GM12878 (cell line): Measurements from ENCODE around the gene FOXJ1. TPM values are rescaled to one million over a fixed set of nuclear protein-coding genes. Genes with fewer than 3 reads are reported as not detected.
A peak's percentile ranks its signal among the peaks of the same experiment; 100 is the strongest.

ENCODE experiments used
- BACH1 ChIP-seq: fragments of 450-650 bp; IDR thresholded peaks from 2 replicates; pipeline ENCODE4 v1.6.1; 2017; ENCODE audit warnings: mild to moderate bottlenecking, borderline replicate concordance
- BCL11A ChIP-seq: IDR thresholded peaks from 2 replicates; pipeline ENCODE4 v1.6.1; 2011; ENCODE audit warnings: low read depth, low read length
- BHLHE40 ChIP-seq, 2 experiments: fragments of 450-650 bp in 1 of 2; IDR thresholded peaks; 2 replicates each; pipeline ENCODE4 v1.6.1; 2011 to 2017; ENCODE audit warnings: low read depth in 2 of 2, borderline replicate concordance in 1 of 2, improper control_type of control experiment in 1 of 2, low read length in 1 of 2, mild to moderate bottlenecking in 1 of 2
- CHD1 ChIP-seq: IDR thresholded peaks from 2 replicates; pipeline ENCODE4 v1.6.1; 2012; ENCODE audit warnings: low read depth, low read length, improper control_type of control experiment
- HDGF ChIP-seq: fragments of 450-650 bp; IDR thresholded peaks from 2 replicates; pipeline ENCODE4 v1.6.1; 2016; ENCODE audit warnings: antibody characterized with exemption
- JUNB ChIP-seq: IDR thresholded peaks from 2 replicates; pipeline ENCODE4 v1.6.1; 2016; ENCODE audit warnings: antibody characterized with exemption, mild to moderate bottlenecking
- MTA3 ChIP-seq: IDR thresholded peaks from 2 replicates; pipeline ENCODE4 v1.6.1; 2012; ENCODE audit warnings: low read length, inconsistent platforms, borderline replicate concordance
- POLR2AphosphoS5 ChIP-seq: IDR thresholded peaks from 2 replicates; pipeline ENCODE4 v1.6.1; 2011; ENCODE audit warnings: mild to moderate bottlenecking, low read length, inconsistent platforms
- RELA ChIP-seq: fragments of 450-650 bp; IDR thresholded peaks from 2 replicates; pipeline ENCODE4 v1.8.0; 2014; ENCODE audit warnings: borderline replicate concordance; ENCODE audit not compliant: partially characterized antibody
- SIX5 ChIP-seq: IDR thresholded peaks from 2 replicates; pipeline ENCODE4 v1.6.1; 2011; ENCODE audit warnings: mild to moderate bottlenecking, low read depth, low read length, moderate library complexity; ENCODE audit not compliant: severe bottlenecking
- SPI1 ChIP-seq: IDR thresholded peaks from 2 replicates; pipeline ENCODE4 v1.6.1; 2011; ENCODE audit warnings: low read depth, mild to moderate bottlenecking, low read length, moderate library complexity, borderline replicate concordance; ENCODE audit not compliant: insufficient read depth
- SREBF1 ChIP-seq: IDR thresholded peaks from 2 replicates; pipeline ENCODE4 v1.6.1; 2012; ENCODE audit warnings: mild to moderate bottlenecking, low read length
- STAT3 ChIP-seq: IDR thresholded peaks from 2 replicates; pipeline ENCODE4 v1.6.1; 2011; ENCODE audit warnings: low read depth, low read length, improper control_type of control experiment
- TCF7 ChIP-seq: IDR thresholded peaks from 2 replicates; pipeline ENCODE4 v1.6.1; 2014; ENCODE audit warnings: antibody characterized with exemption, borderline replicate concordance
- ZZZ3 ChIP-seq: IDR thresholded peaks from 2 replicates; pipeline ENCODE4 v1.6.1; 2011; ENCODE audit warnings: low read depth; ENCODE audit not compliant: control insufficient read depth, insufficient read length
- polyA plus RNA-seq, 11 experiments: library from polyadenylated mRNA; depleted of rRNA in 4 of 11; unstranded in 6 of 11; stranded (reverse) in 5 of 11; fragments of >200 nt; fragmentation: Nextera tagmentation in 4 of 11; fragmentation: Illumina TruSeq in 1 of 11; extraction: Ambion mirVana in 4 of 11; extraction: Trizol in 1 of 11; gene quantifications; 1 replicate in 1 of 11; 2 replicates in 10 of 11; pipeline versions ENCODE4 v1.2.1 to v1.2.3, GENCODE V29; 2011 to 2016; ENCODE audit warnings: inconsistent platforms in 2 of 11, missing spikeins in 2 of 11, low read depth in 1 of 11
- total RNA-seq, 4 experiments: library from RNA; depleted of rRNA in 3 of 4; stranded (reverse); fragments of >200 nt in 3 of 4; fragmentation: Illumina TruSeq in 1 of 4; extraction: Trizol in 1 of 4; gene quantifications; 2 replicates each; pipeline versions ENCODE4 v1.2.1 to v1.2.3, GENCODE V29; 2013 to 2021
- TF ChIP-seq, protein P1 (sequence below): fragments of 450-650 bp; IDR thresholded peaks from 2 replicates; pipeline ENCODE4 v1.6.1; 2017; ENCODE audit warnings: antibody characterized with exemption, mild to moderate bottlenecking, moderate library complexity
- TF ChIP-seq, protein P2 (sequence below): IDR thresholded peaks from 2 replicates; pipeline ENCODE4 v1.6.1; 2012; ENCODE audit warnings: low read length, inconsistent platforms
- TF ChIP-seq, protein P3 (sequence below): IDR thresholded peaks from 2 replicates; pipeline ENCODE4 v1.6.1; 2011; ENCODE audit warnings: borderline replicate concordance, low read depth, mild to moderate bottlenecking, moderate library complexity, mixed read lengths, low read length; ENCODE audit not compliant: insufficient read depth; ENCODE audit errors: extremely low read length
- TF ChIP-seq, protein P4 (sequence below): fragments of 450-650 bp; conservative IDR thresholded peaks from 2 replicates; pipeline ENCODE4 v1.6.1; 2017; ENCODE audit warnings: mild to moderate bottlenecking, moderate library complexity
- TF ChIP-seq, protein P5 (sequence below): fragments of 450-650 bp; IDR thresholded peaks from 2 replicates; pipeline ENCODE4 v1.6.1; 2018; ENCODE audit warnings: mild to moderate bottlenecking, low read depth, moderate library complexity; ENCODE audit not compliant: partially characterized antibody

FOXJ1 gene
- total and polyA plus RNA-seq, 10 of the 15 experiments (the other 5 are each of a cell fraction or from before 2014, with no cell fraction given), result not detected

DNA sequence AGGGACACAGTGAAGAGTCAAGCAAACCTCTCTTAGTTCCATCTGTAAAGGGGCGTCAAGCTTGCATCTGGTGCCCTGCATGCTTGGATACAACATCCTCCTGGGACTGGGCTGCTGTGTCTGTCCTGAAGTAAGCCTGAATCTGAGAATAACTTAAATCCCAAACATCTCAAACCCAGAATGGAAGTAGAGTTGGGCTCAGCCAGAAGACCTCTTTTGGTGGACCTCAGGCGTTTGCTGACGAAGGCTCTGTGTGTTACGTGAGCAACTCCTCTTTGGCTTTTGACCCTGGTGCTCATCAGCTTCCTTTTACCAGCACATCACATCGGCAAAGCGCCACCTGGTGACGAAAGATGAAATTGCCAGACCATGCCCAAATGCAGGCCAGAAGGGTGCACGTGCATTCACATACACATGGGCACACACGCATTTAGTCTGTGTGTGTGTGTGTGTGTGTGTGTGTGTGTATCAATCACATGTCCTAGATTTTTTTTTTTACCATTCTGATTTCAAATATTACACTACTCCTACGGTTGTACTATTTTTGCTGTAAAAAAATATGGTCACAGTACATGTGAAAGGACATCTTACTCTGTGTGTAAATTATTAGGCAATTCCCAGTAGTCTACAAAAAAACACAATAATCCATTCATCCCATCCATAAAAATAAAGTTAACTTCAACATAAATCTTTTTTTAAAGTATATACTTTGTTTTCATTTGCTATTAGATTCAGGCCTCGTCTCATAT lies 41.1 kb upstream of the FOXJ1 start (continued):
- TF ChIP-seq JUNB (no peak), SREBF1 (no peak), POLR2AphosphoS5 (no peak), TCF7 (no peak), RELA (no peak), SPI1 (no peak), BACH1 (no peak), STAT3 (no peak), ZZZ3 (no peak), HDGF (0 out of 2 replicates have a peak, but pooled peaks have one; percentile 65), SIX5 (no peak), BCL11A (no peak), CHD1 (no peak), BHLHE40 (IDR thresholded peaks at IDR 0.05; ENCODE audit: borderline replicate concordance in 1 of 2, low read depth in 2 of 2, low read length in 1 of 2) (peak; percentile 100), MTA3 (no peak)
- TF ChIP-seq, protein P1, sequence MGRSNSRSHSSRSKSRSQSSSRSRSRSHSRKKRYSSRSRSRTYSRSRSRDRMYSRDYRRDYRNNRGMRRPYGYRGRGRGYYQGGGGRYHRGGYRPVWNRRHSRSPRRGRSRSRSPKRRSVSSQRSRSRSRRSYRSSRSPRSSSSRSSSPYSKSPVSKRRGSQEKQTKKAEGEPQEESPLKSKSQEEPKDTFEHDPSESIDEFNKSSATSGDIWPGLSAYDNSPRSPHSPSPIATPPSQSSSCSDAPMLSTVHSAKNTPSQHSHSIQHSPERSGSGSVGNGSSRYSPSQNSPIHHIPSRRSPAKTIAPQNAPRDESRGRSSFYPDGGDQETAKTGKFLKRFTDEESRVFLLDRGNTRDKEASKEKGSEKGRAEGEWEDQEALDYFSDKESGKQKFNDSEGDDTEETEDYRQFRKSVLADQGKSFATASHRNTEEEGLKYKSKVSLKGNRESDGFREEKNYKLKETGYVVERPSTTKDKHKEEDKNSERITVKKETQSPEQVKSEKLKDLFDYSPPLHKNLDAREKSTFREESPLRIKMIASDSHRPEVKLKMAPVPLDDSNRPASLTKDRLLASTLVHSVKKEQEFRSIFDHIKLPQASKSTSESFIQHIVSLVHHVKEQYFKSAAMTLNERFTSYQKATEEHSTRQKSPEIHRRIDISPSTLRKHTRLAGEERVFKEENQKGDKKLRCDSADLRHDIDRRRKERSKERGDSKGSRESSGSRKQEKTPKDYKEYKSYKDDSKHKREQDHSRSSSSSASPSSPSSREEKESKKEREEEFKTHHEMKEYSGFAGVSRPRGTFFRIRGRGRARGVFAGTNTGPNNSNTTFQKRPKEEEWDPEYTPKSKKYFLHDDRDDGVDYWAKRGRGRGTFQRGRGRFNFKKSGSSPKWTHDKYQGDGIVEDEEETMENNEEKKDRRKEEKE, result no peak
- TF ChIP-seq, protein P2, sequence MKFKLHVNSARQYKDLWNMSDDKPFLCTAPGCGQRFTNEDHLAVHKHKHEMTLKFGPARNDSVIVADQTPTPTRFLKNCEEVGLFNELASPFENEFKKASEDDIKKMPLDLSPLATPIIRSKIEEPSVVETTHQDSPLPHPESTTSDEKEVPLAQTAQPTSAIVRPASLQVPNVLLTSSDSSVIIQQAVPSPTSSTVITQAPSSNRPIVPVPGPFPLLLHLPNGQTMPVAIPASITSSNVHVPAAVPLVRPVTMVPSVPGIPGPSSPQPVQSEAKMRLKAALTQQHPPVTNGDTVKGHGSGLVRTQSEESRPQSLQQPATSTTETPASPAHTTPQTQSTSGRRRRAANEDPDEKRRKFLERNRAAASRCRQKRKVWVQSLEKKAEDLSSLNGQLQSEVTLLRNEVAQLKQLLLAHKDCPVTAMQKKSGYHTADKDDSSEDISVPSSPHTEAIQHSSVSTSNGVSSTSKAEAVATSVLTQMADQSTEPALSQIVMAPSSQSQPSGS, result no peak
- TF ChIP-seq, protein P3, sequence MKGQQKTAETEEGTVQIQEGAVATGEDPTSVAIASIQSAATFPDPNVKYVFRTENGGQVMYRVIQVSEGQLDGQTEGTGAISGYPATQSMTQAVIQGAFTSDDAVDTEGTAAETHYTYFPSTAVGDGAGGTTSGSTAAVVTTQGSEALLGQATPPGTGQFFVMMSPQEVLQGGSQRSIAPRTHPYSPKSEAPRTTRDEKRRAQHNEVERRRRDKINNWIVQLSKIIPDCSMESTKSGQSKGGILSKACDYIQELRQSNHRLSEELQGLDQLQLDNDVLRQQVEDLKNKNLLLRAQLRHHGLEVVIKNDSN, result no peak
- TF ChIP-seq, protein P4, sequence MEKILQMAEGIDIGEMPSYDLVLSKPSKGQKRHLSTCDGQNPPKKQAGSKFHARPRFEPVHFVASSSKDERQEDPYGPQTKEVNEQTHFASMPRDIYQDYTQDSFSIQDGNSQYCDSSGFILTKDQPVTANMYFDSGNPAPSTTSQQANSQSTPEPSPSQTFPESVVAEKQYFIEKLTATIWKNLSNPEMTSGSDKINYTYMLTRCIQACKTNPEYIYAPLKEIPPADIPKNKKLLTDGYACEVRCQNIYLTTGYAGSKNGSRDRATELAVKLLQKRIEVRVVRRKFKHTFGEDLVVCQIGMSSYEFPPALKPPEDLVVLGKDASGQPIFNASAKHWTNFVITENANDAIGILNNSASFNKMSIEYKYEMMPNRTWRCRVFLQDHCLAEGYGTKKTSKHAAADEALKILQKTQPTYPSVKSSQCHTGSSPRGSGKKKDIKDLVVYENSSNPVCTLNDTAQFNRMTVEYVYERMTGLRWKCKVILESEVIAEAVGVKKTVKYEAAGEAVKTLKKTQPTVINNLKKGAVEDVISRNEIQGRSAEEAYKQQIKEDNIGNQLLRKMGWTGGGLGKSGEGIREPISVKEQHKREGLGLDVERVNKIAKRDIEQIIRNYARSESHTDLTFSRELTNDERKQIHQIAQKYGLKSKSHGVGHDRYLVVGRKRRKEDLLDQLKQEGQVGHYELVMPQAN, result no peak
- TF ChIP-seq, protein P5, sequence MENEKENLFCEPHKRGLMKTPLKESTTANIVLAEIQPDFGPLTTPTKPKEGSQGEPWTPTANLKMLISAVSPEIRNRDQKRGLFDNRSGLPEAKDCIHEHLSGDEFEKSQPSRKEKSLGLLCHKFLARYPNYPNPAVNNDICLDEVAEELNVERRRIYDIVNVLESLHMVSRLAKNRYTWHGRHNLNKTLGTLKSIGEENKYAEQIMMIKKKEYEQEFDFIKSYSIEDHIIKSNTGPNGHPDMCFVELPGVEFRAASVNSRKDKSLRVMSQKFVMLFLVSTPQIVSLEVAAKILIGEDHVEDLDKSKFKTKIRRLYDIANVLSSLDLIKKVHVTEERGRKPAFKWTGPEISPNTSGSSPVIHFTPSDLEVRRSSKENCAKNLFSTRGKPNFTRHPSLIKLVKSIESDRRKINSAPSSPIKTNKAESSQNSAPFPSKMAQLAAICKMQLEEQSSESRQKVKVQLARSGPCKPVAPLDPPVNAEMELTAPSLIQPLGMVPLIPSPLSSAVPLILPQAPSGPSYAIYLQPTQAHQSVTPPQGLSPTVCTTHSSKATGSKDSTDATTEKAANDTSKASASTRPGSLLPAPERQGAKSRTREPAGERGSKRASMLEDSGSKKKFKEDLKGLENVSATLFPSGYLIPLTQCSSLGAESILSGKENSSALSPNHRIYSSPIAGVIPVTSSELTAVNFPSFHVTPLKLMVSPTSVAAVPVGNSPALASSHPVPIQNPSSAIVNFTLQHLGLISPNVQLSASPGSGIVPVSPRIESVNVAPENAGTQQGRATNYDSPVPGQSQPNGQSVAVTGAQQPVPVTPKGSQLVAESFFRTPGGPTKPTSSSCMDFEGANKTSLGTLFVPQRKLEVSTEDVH, result no peak
